CD4-positive, CD25-positive, alpha-beta regulatory T cell (primary cell): ENCODE data around the gene MAPK1IP1L. TPM values are rescaled to one million over a fixed set of nuclear protein-coding genes. Genes with fewer than 3 reads are reported as not detected.
"Not testable (repeated sequence)": the region's sequence is repeated elsewhere in the genome, so short reads cannot be mapped to it uniquely, and the experiment has no call there.

Experiments used
- ATAC-seq, 2 donors: fragments of 150-1000 bp; cut with Tn5 transposase; one replicate each; pipeline ENCODE4 v1.10.0; 2021; ENCODE audit warnings: low read depth in 2 of 2, moderate number of reproducible peaks in 2 of 2, moderate library complexity in 1 of 2
- DNase-seq, 3 donors: peaks; one replicate each; pipeline versions ENCODE4 v3.0.0 to v3.0.0-alpha.2; 2012 to 2022; ENCODE audit warnings: mixed read lengths in 1 of 3
- H3K27ac ChIP-seq: one replicate; pipeline ENCODE4 v1.7.0; 2013; ENCODE audit warnings: mild to moderate bottlenecking, low read length; ENCODE audit not compliant: insufficient read depth, poor library complexity, severe bottlenecking
- H3K27me3 ChIP-seq: one replicate; pipeline ENCODE4 v1.7.0; 2013; ENCODE audit warnings: low read length; ENCODE audit not compliant: control insufficient read depth, insufficient read depth
- H3K36me3 ChIP-seq: one replicate; pipeline ENCODE4 v1.7.0; 2013; ENCODE audit warnings: mild to moderate bottlenecking, low read length, moderate library complexity; ENCODE audit not compliant: control insufficient read depth, insufficient read depth
- H3K4me1 ChIP-seq: 2 replicates; pipeline ENCODE4 v1.7.0; 2013; ENCODE audit warnings: mild to moderate bottlenecking, low read length; ENCODE audit not compliant: insufficient read depth, control insufficient read depth, poor library complexity, severe bottlenecking
- H3K4me3 ChIP-seq: one replicate; pipeline ENCODE4 v1.7.0; 2013; ENCODE audit warnings: low read depth, mild to moderate bottlenecking, low read length, moderate library complexity
- H3K9me3 ChIP-seq, 2 experiments: 1 replicate in 1 of 2; 2 replicates in 1 of 2; pipeline ENCODE4 v1.7.0; 2013; ENCODE audit warnings: low read length in 2 of 2, mild to moderate bottlenecking in 1 of 2, moderate library complexity in 1 of 2; ENCODE audit not compliant: control insufficient read depth in 2 of 2
- H3K27ac Mint-ChIP-seq, 3 donors: one replicate each; pipeline ENCODE4 v1.8.0; 2020 to 2022; ENCODE audit warnings: mild to moderate bottlenecking in 3 of 3, mixed read lengths in 3 of 3, moderate library complexity in 2 of 3
- H3K27me3 Mint-ChIP-seq: one replicate; pipeline ENCODE4 v1.8.0; 2022; ENCODE audit warnings: mild to moderate bottlenecking, mixed read lengths
- H3K36me3 Mint-ChIP-seq: one replicate; pipeline ENCODE4 v1.8.0; 2020; ENCODE audit warnings: mixed read lengths
- H3K4me1 Mint-ChIP-seq, 4 donors: one replicate each; pipeline ENCODE4 v1.8.0; 2020 to 2022; ENCODE audit warnings: mixed read lengths in 4 of 4, mild to moderate bottlenecking in 1 of 4
- H3K4me3 Mint-ChIP-seq, 4 donors: one replicate each; pipeline ENCODE4 v1.8.0; 2020 to 2022; ENCODE audit warnings: mild to moderate bottlenecking in 4 of 4, mixed read lengths in 4 of 4, moderate library complexity in 3 of 4
- H3K9me3 Mint-ChIP-seq, 7 donors: one replicate each; pipeline ENCODE4 v1.8.0; 2020 to 2022; ENCODE audit warnings: mixed read lengths in 7 of 7, mild to moderate bottlenecking in 3 of 7, moderate library complexity in 2 of 7
- polyA plus RNA-seq, 4 donors: library from polyadenylated mRNA; unstranded; fragments of 300-500 nt; fragmentation: Illumina TruSeq; gene quantifications; one replicate each; pipeline ENCODE4 v1.2.3, GENCODE V29; 2021
- total RNA-seq: library from RNA; stranded (reverse); gene quantifications from one replicate; pipeline ENCODE4 v1.2.3, GENCODE V29; 2022

MAPK1IP1L gene
- total and polyA plus RNA-seq, 5 donors from 2014 or later = 97.1 to 193 (median 102) TPM

DNA sequence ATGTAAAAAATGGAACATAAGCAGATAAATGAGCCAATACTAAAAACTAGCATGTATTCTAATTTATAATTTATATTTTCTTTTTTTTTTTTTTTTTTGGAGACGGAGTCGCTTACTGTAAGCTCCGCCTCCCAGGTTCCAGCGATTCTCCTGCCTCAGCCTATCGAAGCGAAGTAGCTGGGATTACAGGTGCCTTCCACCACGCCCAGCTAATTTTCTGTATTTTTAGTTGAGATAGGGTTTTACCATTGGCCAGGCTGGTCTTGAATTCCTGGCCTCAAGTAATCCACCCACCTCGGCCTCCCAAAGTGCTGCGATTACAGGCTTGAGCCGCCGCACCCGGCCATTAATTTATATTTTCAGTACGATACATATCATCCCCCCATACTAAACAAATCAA, 2.7 kb downstream of the MAPK1IP1L start:
- H3K36me3 Mint-ChIP-seq = peaks cover 20% of the 10 kb centered on the region
- no peak for DNase-seq

DNA sequence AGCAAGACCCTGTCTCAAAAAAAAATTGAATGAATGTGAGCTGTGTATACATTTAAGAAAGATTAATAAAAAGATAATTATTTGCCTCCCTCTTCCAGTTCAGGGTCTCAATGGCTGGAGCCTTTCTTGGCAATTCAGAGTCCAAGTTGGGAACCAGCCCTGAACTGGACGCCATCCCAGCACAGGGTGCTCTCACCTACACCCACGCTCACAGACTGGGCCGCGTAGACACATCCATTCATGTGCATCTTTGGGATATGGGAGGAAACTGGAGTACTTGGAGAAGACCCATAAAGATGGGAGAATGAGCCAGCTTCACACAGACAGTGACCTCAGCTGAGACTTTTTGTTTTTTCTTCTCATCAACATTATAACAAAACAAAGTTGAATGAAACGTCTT, 6.5 kb downstream of the MAPK1IP1L start:
- Histone ChIP-seq H3K27ac (no peak overlapping the region), H3K36me3 (peaks cover 37% of the 10 kb centered on the region), H3K4me1 (peaks cover 40% of the 10 kb centered on the region), H3K9me3 (no peaks in the 10 kb centered on the region), H3K4me3 (no peak overlapping the region), H3K27me3 (no peaks in the 10 kb centered on the region)
- peaks cover 0 to 1% (median 0%) of the 10 kb centered on the region in 7 donors for H3K9me3 Mint-ChIP-seq
- H3K4me3 Mint-ChIP-seq = no peak overlapping the region
- H3K4me1 Mint-ChIP-seq = peaks cover 26 to 77% (median 52%) of the 10 kb centered on the region in 4 donors
- ATAC-seq = no peak
- no peaks in the 10 kb centered on the region for H3K27me3 Mint-ChIP-seq
- no peak for DNase-seq
- H3K36me3 Mint-ChIP-seq = peaks cover 32% of the 10 kb centered on the region
- peak overlapping the region in 1 of 3 donors; percentile 46 for H3K27ac Mint-ChIP-seq

More for the DNA sequence above, 2.7 kb downstream of the MAPK1IP1L start:
- Mint-ChIP-seq H3K27ac (peak overlapping the region in 1 of 3 donors; percentile 28), H3K4me1 (peaks cover 28 to 63% (median 46%) of the 10 kb centered on the region in 4 donors), H3K9me3 (peaks cover 0 to 1% (median 0%) of the 10 kb centered on the region in 7 donors), H3K4me3 (peak overlapping the region; percentile 17 to 99 (median 54)), H3K27me3 (peaks cover 5% of the 10 kb centered on the region)
- Histone ChIP-seq H3K27ac (no peak overlapping the region), H3K4me3 (peak overlapping the region; percentile 99), H3K36me3 (peaks cover 24% of the 10 kb centered on the region), H3K4me1 (peaks cover 44% of the 10 kb centered on the region), H3K9me3 (no peaks in the 10 kb centered on the region), H3K27me3 (no peaks in the 10 kb centered on the region)
- no peak for ATAC-seq

DNA sequence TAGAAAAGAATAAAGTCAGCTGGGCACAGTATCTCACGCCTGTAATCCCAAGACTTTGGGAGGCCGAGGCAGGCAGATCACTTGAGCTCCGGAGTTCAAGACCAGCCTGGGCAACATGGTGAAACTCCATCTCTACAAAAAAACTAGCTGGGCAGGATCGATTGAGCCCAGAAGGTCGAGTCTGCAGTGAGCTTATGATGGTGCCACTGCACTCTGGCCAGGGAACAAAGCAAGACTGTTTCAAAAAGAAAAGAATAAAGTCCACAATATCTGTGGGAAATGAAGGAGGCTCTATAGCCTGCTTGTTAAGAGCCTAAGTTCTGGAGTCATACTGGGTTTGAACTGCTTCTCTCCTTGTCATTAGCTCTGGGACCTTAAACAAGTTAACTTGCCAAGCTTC, 7.9 kb downstream of the MAPK1IP1L start:
- H3K4me3 ChIP-seq = no peak overlapping the region
- peaks cover 27% of the 10 kb centered on the region for H3K4me1 ChIP-seq
- Mint-ChIP-seq H3K9me3 (peaks cover 0 to under 1% (median 0%) of the 10 kb centered on the region in 7 donors), H3K4me1 (peaks cover 15 to 68% (median 41%) of the 10 kb centered on the region in 4 donors), H3K36me3 (peaks cover 26% of the 10 kb centered on the region), H3K4me3 (peak overlapping the region in 3 of 4 donors; percentile 16 to 61 (median 20)), H3K27ac (no peak overlapping the region), H3K27me3 (no peaks in the 10 kb centered on the region)
- no peak for ATAC-seq
- no peak overlapping the region for H3K27ac ChIP-seq
- H3K36me3 ChIP-seq = peaks cover 47% of the 10 kb centered on the region
- H3K9me3 ChIP-seq = no peaks in the 10 kb centered on the region
- H3K27me3 ChIP-seq = no peaks in the 10 kb centered on the region
- no peak for DNase-seq

DNA sequence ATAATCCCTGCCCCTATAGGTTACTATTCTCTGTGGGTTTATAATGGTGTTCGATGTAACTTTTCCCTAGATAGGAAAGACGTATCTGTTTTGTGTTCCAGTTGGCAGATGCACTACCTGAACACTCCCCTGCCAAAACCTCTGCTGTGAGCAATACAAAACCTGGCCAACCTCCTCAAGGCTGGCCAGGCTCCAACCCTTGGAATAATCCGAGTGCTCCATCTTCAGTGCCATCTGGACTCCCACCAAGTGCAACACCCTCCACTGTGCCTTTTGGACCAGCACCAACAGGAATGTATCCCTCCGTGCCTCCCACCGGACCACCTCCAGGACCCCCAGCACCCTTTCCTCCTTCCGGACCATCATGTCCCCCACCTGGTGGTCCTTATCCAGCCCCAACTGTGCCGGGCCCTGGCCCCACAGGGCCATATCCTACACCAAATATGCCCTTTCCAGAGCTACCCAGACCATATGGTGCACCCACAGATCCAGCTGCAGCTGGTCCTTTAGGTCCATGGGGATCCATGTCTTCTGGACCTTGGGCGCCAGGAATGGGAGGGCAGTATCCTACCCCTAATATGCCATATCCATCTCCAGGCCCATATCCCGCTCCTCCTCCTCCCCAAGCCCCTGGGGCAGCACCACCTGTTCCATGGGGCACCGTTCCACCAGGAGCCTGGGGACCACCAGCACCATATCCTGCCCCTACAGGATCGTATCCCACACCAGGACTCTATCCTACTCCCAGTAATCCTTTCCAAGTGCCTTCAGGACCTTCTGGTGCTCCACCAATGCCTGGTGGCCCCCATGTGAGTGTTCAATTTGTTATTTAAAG, 11.3 kb downstream of the MAPK1IP1L start:
- Mint-ChIP-seq H3K27ac (peak overlapping the region in 1 of 3 donors; percentile 92), H3K4me1 (peaks cover 5 to 47% (median 36%) of the 10 kb centered on the region in 4 donors), H3K36me3 (peaks cover 40% of the 10 kb centered on the region), H3K4me3 (peak overlapping the region in 1 of 4 donors; percentile 62), H3K9me3 (no peaks in the 10 kb centered on the region), H3K27me3 (no peaks in the 10 kb centered on the region)
- Histone ChIP-seq H3K4me3 (no peak overlapping the region), H3K27me3 (no peaks in the 10 kb centered on the region), H3K27ac (no peak overlapping the region), H3K9me3 (no peaks in the 10 kb centered on the region), H3K36me3 (peaks cover 50% of the 10 kb centered on the region), H3K4me1 (peaks cover 12% of the 10 kb centered on the region)
- ATAC-seq (no peak), DNase-seq (no peak)

DNA sequence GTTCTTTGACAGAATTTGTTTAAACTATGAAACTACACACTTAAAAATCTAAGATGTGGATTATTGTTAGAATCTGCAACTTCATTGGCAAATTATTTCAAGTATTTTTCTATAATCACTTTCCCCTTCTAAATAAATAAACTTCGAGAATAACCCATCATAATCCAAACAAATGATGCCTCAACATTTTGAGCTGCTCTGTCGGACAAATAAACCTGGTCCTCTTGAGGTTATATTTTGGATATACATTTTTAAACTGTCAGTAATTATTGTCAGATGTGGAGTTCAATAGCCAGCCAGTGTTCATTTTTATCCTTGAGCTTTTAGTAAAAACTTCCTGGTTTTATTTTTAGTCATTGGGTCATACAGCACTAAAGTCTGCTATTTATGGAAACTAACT, 13.4 kb downstream of the MAPK1IP1L start:
- not testable (repeated sequence) for H3K9me3 Mint-ChIP-seq, H3K4me3 ChIP-seq, H3K4me3 Mint-ChIP-seq, ATAC-seq, H3K4me1 ChIP-seq, H3K27ac Mint-ChIP-seq, H3K27me3 Mint-ChIP-seq, DNase-seq, H3K27me3 ChIP-seq, H3K27ac ChIP-seq, H3K9me3 ChIP-seq
- peaks cover 32% of the 10 kb centered on the region for H3K36me3 Mint-ChIP-seq
- H3K4me1 Mint-ChIP-seq = peaks cover under 1 to 35% (median 24%) of the 10 kb centered on the region in 4 donors
- peaks cover 46% of the 10 kb centered on the region for H3K36me3 ChIP-seq

DNA sequence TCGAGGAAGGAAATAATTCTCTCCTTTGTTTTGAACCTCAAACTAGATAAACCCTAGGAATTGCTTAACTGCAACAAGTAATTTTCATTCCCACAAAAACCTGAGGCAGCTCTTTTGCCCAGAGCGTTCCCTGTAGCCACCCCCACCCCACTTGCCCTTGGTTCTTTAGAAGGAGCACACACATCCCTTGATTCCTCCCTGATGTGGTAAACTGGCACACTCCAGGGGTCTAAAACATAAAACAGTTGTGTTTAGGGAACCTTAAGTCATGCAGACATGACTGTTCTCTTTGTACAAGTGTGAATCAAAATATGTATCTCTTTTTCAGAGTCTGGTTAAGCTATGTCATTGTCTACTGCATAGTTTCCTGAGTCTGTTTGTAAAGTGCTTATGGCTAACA, 14.0 kb downstream of the MAPK1IP1L start:
- DNase-seq (no peak), ATAC-seq (no peak)
- H3K27me3 ChIP-seq = no peaks in the 10 kb centered on the region
- H3K36me3 ChIP-seq = peaks cover 49% of the 10 kb centered on the region
- H3K4me1 Mint-ChIP-seq = peaks cover 0 to 30% (median 22%) of the 10 kb centered on the region in 4 donors
- H3K9me3 Mint-ChIP-seq = no peaks in the 10 kb centered on the region
- no peaks in the 10 kb centered on the region for H3K27me3 Mint-ChIP-seq
- H3K9me3 ChIP-seq = no peaks in the 10 kb centered on the region
- H3K27ac Mint-ChIP-seq = no peak overlapping the region
- H3K36me3 Mint-ChIP-seq = peaks cover 32% of the 10 kb centered on the region
- H3K4me3 ChIP-seq = no peak overlapping the region
- peak overlapping the region; percentile 5 for H3K27ac ChIP-seq
- peaks cover 4% of the 10 kb centered on the region for H3K4me1 ChIP-seq
- no peak overlapping the region for H3K4me3 Mint-ChIP-seq

DNA sequence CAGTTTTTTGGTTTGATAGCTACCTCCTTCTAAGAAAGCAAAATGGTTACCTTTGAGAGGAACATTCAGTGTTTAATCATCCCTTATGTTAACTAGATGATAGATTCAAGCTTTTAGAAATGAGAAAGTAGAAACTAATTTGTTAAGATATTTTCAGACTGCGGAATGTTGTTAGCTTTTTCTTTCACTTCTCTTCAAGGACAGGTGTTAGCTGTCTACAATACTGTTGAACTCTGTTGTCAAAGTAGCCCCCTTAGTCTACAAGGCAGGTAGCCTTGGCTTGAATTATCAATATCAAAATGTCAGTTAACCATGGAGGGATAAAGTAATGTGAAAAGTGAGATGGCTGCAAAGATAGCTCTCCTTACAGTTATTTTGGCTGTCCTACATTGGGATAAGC, 14.8 kb downstream of the MAPK1IP1L start:
- no peak overlapping the region for H3K4me3 ChIP-seq
- H3K36me3 Mint-ChIP-seq = peaks cover 32% of the 10 kb centered on the region
- no peaks in the 10 kb centered on the region for H3K27me3 ChIP-seq
- H3K4me3 Mint-ChIP-seq = no peak overlapping the region
- H3K9me3 ChIP-seq = no peaks in the 10 kb centered on the region
- H3K9me3 Mint-ChIP-seq = no peaks in the 10 kb centered on the region
- H3K36me3 ChIP-seq = peaks cover 46% of the 10 kb centered on the region
- ATAC-seq = no peak
- H3K4me1 Mint-ChIP-seq = peaks cover 0 to 26% (median 19%) of the 10 kb centered on the region in 4 donors
- DNase-seq = no peak
- H3K27ac Mint-ChIP-seq = peak overlapping the region in 1 of 3 donors; percentile 9
- H3K4me1 ChIP-seq = no peaks in the 10 kb centered on the region
- no peak overlapping the region for H3K27ac ChIP-seq
- no peaks in the 10 kb centered on the region for H3K27me3 Mint-ChIP-seq
